Activated CD8-positive, alpha-beta memory T cell treated with anti-CD3 and anti-CD28 coated beads, Interleukin-2, amount 50 U/mL, for 24 hours (primary cell): Measurements from ENCODE around the gene GABARAP.

ENCODE experiments used
- DNase-seq: peaks from one replicate; pipeline ENCODE4 v3.0.0-alpha.2; 2020; ENCODE audit errors: extremely low read depth

The GABARAP gene

DNA sequence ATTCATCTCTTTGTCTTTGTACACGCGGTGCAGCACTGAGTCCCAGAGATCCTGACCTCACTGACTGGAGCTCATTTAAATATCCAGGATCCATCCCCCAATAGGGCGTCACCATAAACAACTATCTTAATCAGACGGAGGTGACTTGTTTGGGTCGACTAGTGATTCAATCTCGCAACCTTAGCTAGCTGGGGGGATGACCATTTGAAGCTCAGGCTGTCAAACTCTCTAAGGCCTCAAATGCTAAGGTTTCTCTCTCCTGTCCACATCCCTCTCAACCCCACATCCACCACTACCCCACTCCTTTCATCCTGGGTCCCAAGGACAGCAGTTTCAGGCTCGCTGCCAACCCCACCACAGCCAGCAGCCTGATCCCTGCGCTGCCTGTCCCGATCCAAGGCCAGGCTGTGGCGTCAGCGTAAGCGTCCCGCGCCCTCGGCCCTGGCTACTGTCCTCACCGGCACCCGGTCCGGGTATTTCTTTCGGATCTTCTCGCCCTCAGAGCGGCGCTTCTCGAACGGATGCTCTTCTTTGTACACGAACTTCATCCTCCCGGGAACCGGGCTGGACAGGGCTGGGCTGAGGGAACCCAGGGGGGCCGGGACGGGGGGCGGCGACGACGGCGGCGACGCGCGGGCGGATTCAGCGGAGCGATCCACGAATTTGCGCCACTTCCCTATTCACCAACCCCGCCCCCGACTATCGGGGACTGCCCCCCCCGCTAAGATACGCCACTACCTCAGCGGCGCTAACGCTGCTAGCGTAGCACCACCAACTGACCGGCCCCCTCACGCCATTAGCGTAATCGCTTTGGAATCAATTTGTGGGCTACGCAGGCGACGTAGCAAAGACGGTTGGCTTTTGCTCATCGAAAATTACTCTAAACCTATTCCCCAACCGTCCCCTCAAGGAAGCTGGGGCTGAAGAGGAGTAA, at the start of gene GABARAP:
Gene GABARAP, minus strand, starts transcription at position 667 of the 934 bp plus-strand sequence. Its CDS starts 119 bp downstream, at position 548.
- peak; percentile 83 for DNase-seq

GRCh38 chr17:7290685-7291084, 48.4 kb upstream of the GABARAP start:
- DNase-seq = no peak

DNA sequence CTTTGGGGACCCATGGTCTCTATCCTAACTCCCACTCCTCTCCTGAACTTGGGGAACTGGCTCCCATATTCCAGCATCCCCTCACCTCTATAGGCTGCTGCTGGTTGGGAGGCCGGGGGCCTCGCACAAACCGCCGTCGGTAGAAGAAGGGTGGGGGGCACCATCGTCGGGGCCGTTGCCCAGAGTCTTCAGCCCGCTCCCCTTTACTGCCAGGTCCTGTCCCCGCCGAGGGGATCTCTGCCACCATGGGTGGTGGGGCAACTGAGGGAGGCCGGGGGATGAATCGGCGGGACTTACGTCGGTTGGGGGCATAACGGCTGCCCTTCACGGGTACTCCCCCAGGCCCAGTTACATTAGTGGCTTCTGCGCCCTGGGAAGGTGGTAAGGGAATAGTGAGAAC, 47.9 kb upstream of the GABARAP start:
- no peak for DNase-seq

DNA sequence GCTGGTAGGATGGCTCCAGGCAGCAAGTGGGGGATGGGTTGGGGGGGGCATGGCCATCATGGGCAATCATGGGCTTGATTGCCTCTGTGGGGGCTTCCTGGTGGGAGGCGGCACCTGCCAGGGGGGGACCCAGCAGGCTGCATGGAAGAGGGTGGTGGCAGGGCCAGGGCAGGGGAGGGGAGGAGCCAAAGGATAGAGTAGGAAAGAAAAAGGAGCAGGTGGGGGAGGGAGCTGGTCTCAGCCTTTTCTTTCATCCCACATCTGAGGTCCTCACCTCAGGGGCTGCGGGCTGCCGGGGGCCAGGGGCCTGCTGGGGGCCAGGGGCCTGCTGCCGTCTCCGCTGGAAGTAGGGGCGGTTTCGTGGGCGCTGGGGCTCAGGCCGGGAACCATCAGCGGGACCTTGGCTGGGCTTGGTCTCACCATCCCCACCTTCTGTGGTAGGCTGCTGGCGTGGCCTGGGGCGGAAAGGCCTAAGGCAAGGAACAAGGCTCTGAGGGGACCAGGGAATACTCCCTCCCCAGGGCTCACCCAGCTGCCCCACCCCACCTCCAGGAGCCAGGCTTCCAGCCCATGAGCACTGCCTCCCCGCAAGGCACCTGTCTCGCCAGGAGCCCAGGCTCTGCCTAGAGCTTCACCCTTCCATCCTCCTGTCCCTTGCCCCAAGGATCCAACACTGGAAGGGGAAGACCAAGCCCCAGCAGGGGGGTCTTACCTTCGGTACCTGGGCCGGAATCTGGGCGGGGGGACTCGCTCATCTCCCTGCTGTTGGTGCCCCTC, 47.2 kb upstream of the GABARAP start:
- DNase-seq = no peak

DNA sequence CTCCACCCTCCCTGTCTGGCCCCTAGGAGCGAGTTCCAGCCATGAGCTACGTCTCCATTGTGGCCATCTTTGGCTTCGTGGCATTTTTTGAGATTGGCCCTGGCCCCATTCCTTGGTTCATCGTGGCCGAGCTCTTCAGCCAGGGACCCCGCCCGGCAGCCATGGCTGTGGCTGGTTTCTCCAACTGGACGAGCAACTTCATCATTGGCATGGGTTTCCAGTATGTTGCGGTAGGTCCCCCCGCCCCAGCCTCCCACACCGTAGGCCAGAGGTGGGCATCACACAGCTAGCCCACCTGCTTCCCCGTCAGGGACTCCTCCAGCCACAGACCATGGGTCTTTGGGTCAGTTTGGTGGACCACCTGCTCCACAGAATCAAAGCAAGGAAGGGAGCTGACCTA, 43.4 kb upstream of the GABARAP start:
- DNase-seq = no peak

- DNase-seq = no peak
These were observed 42.7 kb upstream of the GABARAP start for GRCh38 chr17:7284911-7285310.

GRCh38 chr17:7283471-7284216, 41.4 kb upstream of the GABARAP start:
- no peak for DNase-seq

- DNase-seq = no peak
These were observed 40.6 kb upstream of the GABARAP start for GRCh38 chr17:7282752-7283321.

GRCh38 chr17:7281953-7282751, 39.9 kb upstream of the GABARAP start:
- DNase-seq = no peak

- peak; percentile 69 for DNase-seq
These were observed 39.1 kb upstream of the GABARAP start, which contains the start of gene SLC2A4 for GRCh38 chr17:7281074-7281952. TSS of gene SLC2A4 (plus strand) at chr17:7281718. CDS start at chr17:7281935, 217 bp downstream.

- peak; percentile 66 for DNase-seq
These were observed 38.3 kb upstream of the GABARAP start for GRCh38 chr17:7280519-7281073.

GRCh38 chr17:7279448-7279847, 37.2 kb upstream of the GABARAP start:
- DNase-seq = no peak

DNA sequence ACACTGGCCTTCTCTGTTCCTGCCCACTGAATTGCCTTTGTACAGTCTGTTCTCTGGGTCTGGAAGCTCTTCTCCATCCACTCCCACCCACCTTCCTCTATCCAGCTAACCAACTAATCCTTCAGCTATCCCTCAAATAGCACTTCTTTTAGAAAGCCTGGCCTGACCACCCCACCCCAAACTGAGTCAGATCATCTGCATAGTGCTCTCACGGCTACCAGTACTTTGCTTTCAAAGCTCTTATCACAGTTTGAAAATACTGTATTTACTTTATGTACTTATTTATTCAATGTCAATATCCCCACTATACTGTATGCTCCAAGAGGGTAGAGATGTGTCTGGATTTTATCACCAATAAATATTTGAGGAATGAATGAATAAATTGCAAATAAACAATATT, 24.5 kb upstream of the GABARAP start:
- no peak for DNase-seq

GRCh38 chr17:7263801-7264078, 21.5 kb upstream of the GABARAP start:
- no peak for DNase-seq

GRCh38 chr17:7262935-7263800, 20.9 kb upstream of the GABARAP start:
- no peak for DNase-seq

DNA sequence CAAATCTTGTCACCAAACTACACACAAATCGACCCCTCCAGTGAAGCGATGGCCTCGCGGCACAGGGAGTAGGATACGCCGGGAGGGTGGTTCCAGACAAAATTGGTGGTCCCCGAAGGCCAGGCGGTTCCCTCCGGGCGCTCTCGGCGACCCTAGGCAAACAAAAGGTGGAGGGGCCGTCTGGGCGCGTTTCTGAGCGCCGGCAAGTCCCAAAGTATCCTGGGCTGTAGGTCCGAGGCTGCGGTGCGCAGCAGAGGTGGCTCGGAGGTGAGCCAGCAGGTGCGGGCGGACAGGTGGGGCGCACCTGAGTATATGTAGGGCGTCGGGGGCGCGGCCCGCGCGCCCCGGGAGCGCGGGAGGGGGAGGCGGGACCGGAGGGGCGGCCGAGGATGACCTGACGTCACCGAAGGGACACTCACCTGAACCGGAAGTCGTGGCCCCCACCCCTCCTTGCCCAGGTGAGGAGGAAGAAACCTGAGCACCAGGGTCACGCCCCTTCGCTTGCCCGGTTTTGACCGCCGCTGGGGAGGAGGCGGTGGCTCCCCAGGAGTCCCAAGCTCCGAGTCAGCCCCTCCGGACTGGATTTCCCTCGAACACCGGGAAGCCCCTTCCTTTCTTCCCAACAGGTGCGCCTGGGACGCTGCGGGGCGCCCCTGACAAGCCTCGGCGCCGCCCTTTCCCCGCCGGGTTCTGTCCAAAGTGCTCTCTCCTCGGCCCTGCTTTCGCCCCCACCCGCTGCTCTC, 20.1 kb upstream of the GABARAP start, which contains the start of gene CLDN7:
Gene CLDN7, minus strand, starts transcription at position 287 of the 743 bp plus-strand sequence. CDS start 435 bp downstream, outside the sequence.
- no peak for DNase-seq

GRCh38 chr17:7261379-7262191, 19.3 kb upstream of the GABARAP start:
- no peak for DNase-seq
